Vagina (tissue), 2 donors: Measurements from ENCODE around the gene GDF9.

Experiments used
- CTCF ChIP-seq, 3 experiments: fragments of 450-650 bp in 2 of 3; fragments of 200-600 bp in 1 of 3; sonication (generic) in 1 of 3; IDR thresholded peaks; one replicate each; pipeline ENCODE4 v1.5.1; 2017 to 2019; ENCODE audit warnings: antibody characterized with exemption in 3 of 3, mild to moderate bottlenecking in 2 of 3, moderate library complexity in 2 of 3
- POLR2A ChIP-seq, 2 donors: fragments of 450-650 bp; IDR thresholded peaks; one replicate each; pipeline ENCODE4 v1.6.1; 2017; ENCODE audit warnings: antibody characterized with exemption in 2 of 2, mild to moderate bottlenecking in 2 of 2, moderate library complexity in 2 of 2
- POLR2AphosphoS5 ChIP-seq, 2 donors: sonication (generic); formaldehyde crosslinking; IDR thresholded peaks; one replicate each; pipeline ENCODE4 v1.9.0; 2017; ENCODE audit warnings: antibody characterized with exemption in 2 of 2, mild to moderate bottlenecking in 2 of 2, low read depth in 1 of 2; ENCODE audit not compliant: insufficient read depth in 1 of 2

- TF ChIP-seq POLR2A (IDR thresholded peaks at IDR 0.05) (no peak), CTCF (IDR thresholded peaks at IDR 0.05) (no peak), POLR2AphosphoS5 (IDR thresholded peaks at IDR 0.05; ENCODE audit: insufficient read depth in 1 of 2, low read depth in 1 of 2) (no peak)
These were observed 53.3 kb downstream of the GDF9 start, which contains the start of gene SOWAHA for GRCh38 chr5:132812781-132813598.
